Dedifferentiated amniotic fluid mesenchymal stem cell (primary cell): ENCODE results near the gene ZFAND5.

Experiments used
- DNase-seq: peaks from one replicate; pipeline ENCODE4 v3.0.0-alpha.2; 2016; ENCODE audit errors: extremely low spot score

The ZFAND5 gene, protein sequence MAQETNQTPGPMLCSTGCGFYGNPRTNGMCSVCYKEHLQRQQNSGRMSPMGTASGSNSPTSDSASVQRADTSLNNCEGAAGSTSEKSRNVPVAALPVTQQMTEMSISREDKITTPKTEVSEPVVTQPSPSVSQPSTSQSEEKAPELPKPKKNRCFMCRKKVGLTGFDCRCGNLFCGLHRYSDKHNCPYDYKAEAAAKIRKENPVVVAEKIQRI

GRCh38 chr9:72364679-72365524 lies at the start of gene ZFAND5:
ZFAND5 (minus strand) TSS chr9:72365208; CDS start chr9:72360778, 4,430 bp downstream.
- DNase-seq, result peak; percentile 97

GRCh38 chr9:72412483-72413040 lies 47.6 kb upstream of the ZFAND5 start:
- DNase-seq, result no peak

- no peak for DNase-seq
Observed at GRCh38 chr9:72410214-72410613, 45.2 kb upstream of the ZFAND5 start.

GRCh38 chr9:72407114-72407513 lies 42.1 kb upstream of the ZFAND5 start:
- DNase-seq, result no peak

GRCh38 chr9:72402744-72403143 lies 37.7 kb upstream of the ZFAND5 start:
- DNase-seq, result no peak

DNA sequence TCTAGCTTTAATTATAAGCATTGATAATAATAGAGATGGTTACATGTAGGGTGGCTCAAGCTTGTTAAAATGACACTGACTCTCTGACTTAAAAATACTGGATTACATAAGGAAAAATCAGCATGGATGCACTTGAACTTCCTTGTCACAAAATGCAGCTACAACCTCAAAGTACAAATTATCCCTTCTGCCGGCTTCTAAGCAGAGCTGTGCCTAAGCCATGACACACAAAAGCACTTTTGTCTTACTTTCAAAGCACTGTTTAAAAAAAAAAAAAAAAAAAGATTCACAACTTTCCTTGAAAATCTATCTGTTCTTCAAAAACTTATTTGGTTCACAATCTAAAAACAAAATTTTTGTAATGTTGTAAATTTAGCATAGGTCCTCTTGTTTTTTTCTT lies 36.4 kb upstream of the ZFAND5 start:
- DNase-seq, result no peak

- no peak for DNase-seq
Observed at GRCh38 chr9:72400866-72401265, 35.9 kb upstream of the ZFAND5 start.

GRCh38 chr9:72399391-72399790 lies 34.4 kb upstream of the ZFAND5 start:
- no peak for DNase-seq

GRCh38 chr9:72396247-72397091 lies 31.5 kb upstream of the ZFAND5 start:
- DNase-seq, result peak; percentile 40

DNA sequence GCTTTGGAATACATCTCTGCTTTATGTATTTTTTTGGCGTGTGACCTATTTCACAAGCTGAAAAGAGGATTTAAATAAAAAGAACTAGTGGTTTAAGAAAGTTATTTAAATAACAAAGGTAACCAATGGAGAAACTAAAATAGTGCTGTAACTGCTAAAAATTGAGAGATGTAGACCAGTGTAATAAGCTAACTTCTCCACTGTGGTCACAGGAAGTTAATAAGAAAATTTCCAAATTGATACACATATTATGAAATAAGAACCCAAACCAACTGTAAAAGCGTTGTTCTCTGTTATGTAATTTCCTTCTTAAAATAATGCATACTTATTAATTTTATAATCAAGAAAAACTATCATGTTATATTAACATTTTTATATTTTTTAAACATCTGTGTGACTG lies 29.1 kb upstream of the ZFAND5 start:
- no peak for DNase-seq

DNA sequence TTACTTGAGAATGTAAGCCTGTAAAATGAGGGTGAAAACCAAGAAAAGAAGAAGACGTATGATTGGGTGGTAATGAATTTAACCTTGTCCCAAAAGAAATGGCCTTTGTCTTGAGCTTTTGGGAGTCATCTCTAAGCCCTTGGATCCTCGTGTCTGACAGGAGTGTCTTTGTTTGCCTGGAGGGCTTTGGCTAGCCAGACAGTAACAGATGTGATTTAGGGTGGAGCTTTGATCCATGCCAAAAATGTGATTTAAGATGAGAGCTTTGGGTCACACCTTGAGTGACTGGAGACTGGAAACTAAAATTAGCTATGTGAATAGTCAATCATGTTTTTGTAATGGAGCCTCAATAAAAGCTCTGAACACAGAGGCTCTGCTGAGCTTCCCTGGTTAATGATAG lies 25.9 kb upstream of the ZFAND5 start:
- DNase-seq, result no peak

- no peak for DNase-seq
Observed at GRCh38 chr9:72386186-72386585, 21.2 kb upstream of the ZFAND5 start.

DNA sequence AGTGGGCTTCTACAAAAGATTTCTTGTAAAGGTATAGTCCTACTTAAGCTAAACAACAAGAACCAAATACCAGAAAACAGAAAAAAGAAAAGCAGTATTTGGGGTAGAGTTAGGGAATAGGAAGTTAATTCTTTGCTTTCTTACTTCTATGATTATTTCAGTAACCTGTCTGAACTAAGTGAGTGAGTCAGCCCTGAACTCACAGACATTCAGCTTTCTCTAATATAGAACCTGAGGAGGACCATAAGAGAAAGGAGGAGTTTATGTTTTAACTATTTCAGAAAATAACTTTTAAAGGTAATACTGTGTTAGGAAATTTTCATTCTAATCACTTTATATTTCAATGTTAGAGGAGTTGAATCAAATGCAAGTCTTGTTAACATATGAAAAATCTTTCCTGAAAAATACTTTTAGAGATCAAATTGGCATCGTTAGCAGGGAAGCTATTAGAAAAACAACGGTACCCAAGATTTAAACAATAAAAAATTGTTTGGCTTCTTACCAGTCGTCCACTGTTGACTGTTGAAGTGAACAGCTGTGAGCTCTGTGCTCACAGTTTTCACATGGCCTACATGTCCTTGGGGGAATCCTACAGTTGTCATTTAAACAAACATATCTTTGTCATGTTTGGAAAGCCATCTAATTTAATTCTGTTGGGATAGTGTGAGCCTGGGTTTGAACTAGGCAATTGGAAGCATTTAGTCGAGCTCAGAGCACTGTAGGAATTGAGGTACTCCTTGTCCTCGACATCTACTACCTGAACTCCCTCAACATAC lies 19.9 kb upstream of the ZFAND5 start:
- DNase-seq, result no peak

DNA sequence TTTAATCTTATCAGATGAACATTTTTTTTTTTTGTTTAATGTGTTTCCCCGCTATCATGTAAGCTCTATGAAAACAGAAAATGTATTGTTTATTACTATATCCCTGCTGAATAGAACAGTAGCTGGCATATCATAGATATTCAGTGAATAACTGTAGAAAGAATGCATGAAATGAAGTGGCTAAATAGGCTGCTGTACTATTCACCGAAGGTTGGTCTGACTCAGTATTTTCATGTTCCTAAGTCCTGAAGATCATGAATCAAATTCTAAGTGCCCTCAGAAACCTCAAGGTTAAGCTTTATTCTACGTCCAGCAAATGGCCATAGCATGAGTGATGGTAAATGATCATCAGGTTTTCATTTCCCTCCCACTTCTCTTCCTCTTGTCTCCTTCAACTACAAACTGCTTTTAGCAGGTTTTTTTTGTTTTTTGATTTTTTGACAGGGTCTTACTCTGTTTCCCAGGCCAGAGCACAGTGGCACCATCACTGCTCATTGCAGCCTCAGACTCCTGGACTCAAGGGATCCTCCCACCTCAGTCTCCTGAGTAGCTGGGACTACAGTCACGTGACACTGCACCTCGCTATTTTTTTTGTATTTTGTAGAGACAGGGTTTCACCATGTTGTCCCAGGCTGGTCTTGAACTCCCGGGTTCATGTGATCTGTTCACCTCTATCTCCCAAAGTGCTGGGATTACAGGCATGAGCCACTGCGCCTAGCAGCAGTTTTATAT lies 19.1 kb upstream of the ZFAND5 start:
- peak; percentile 61 for DNase-seq

DNA sequence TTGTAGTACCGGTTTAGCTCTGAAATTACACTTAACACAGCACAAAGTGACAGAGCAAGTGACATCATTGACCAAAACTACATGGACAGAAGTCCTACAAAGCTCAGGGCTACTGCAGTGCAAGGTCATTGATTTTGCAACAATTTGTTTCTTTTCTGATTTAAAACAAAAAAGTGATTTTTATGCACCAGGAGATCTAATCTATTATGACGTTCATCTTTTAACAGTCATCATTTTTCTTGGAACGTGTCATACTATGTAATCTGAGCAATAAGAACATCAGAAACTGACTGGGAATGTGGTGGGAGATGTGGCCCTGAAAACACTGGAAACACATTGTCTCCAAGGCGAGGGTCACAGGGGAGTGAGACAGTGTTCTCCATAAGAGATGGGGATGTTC lies 17.4 kb upstream of the ZFAND5 start:
- no peak for DNase-seq

GRCh38 chr9:72377041-72377440 lies 12.0 kb upstream of the ZFAND5 start:
- DNase-seq, result no peak

DNA sequence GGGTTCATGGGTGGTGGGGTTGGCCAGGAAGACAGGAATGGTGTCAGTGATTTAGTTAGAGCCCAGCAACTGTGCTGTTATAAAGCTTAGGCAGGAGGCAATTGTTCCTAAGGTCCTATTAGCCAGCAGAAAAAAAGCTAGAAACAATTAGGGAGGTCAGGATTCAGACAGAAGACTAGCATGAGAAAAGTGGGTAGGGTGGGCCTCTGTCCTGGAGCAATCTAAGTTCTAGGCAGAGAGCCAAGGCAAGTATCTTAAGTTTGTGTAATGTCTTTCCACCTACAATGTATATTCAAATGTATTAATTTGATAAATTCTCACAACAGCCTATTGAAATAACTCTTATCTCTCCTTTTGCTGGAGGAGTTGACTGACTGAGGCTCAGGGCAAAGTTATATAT lies 6.1 kb upstream of the ZFAND5 start:
- no peak for DNase-seq

- peak; percentile 80 for DNase-seq
Observed at GRCh38 chr9:72365525-72366256, 683 bp upstream of the ZFAND5 start.

- peak; percentile 58 for DNase-seq
Observed at GRCh38 chr9:72363908-72364678, 915 bp downstream of the ZFAND5 start.
